K562 (cell line): ENCODE results near the gene AGAP1. TPM values are rescaled to one million over a fixed set of nuclear protein-coding genes. Genes with fewer than 3 reads are reported as not detected.

Experiments used
- DMBX1 ChIP-seq: fragments of 250-450 bp; sonication (Bioruptor Pico); IDR thresholded peaks from 2 replicates; pipeline ENCODE4 v1.8.0; 2022; ENCODE audit warnings: inconsistent platforms, mild to moderate bottlenecking, moderate library complexity, borderline replicate concordance
- GATAD2B ChIP-seq: fragments of 450-650 bp; IDR thresholded peaks from 2 replicates; pipeline ENCODE4 v1.6.1; 2017; ENCODE audit warnings: mild to moderate bottlenecking, borderline replicate concordance
- MCM2 ChIP-seq: fragments of 450-650 bp; IDR thresholded peaks from 2 replicates; pipeline ENCODE4 v1.6.1; 2017; ENCODE audit warnings: low read depth, mild to moderate bottlenecking
- MED1 ChIP-seq: sonication (generic); formaldehyde crosslinking; IDR thresholded peaks from 2 replicates; pipeline ENCODE4 v1.8.1; 2023; ENCODE audit warnings: missing genetic modification reagents, borderline replicate concordance
- NFYB ChIP-seq: IDR thresholded peaks from 2 replicates; pipeline ENCODE4 v1.6.1; 2011; ENCODE audit warnings: mild to moderate bottlenecking, moderate library complexity; ENCODE audit not compliant: insufficient read length; ENCODE audit errors: extremely low read depth
- PBX2 ChIP-seq, 2 experiments: IDR thresholded peaks in 1 of 2; conservative IDR thresholded peaks in 1 of 2; 2 replicates each; pipeline ENCODE4 v1.6.1; 2016; ENCODE audit warnings: low read depth in 2 of 2, mild to moderate bottlenecking in 1 of 2, missing compliant biosample characterization in 1 of 2, missing genetic modification characterization in 1 of 2, moderate library complexity in 1 of 2
- U2AF2 ChIP-seq: fragments of 200-400 bp; formaldehyde crosslinking; optimal IDR thresholded peaks from 2 replicates; pipeline ENCODE3; 2017; ENCODE audit warnings: low read depth, mild to moderate bottlenecking, low read length
- ZNF407 ChIP-seq: fragments of 450-650 bp; IDR thresholded peaks from 2 replicates; pipeline ENCODE4 v1.6.1; 2016; ENCODE audit warnings: low read depth
- ZNF512 ChIP-seq: IDR thresholded peaks from 2 replicates; pipeline ENCODE4 v1.6.1; 2016; ENCODE audit warnings: missing genetic modification characterization, missing compliant biosample characterization
- polyA plus RNA-seq, 8 experiments: library from polyadenylated mRNA; depleted of rRNA in 4 of 8; stranded (reverse) in 5 of 8; unstranded in 3 of 8; fragments of >200 nt; fragmentation: Nextera tagmentation in 2 of 8; fragmentation: Illumina TruSeq in 1 of 8; extraction: Ambion mirVana in 2 of 8; extraction: Trizol in 1 of 8; gene quantifications; 2 replicates each; pipeline versions ENCODE4 v1.2.1 to v1.2.3, GENCODE V29; 2011 to 2014; ENCODE audit warnings: inconsistent platforms in 1 of 8, missing spikeins in 1 of 8
- total RNA-seq, 7 experiments: library from RNA; depleted of rRNA in 6 of 7; stranded (reverse); fragments of >200 nt in 6 of 7; fragmentation: Illumina TruSeq in 2 of 7; extraction: Trizol in 2 of 7; gene quantifications; 2 replicates each; pipeline versions ENCODE4 v1.2.1 to v1.2.3, GENCODE V29; 2011 to 2021; ENCODE audit warnings: low replicate concordance in 1 of 7

The AGAP1 gene
- total and polyA plus RNA-seq, 9 of the 15 experiments (the other 6 are each of a cell fraction or from before 2014, with no cell fraction given), result 1.3 to 24.0 (median 10.6) TPM

- no peak for TF ChIP-seq ZNF407
- no peak for TF ChIP-seq ZNF512 (tag)
- TF ChIP-seq DMBX1, result no peak
- no peak for TF ChIP-seq MED1 (CRISPR knock-in tag)
- no peak for TF ChIP-seq NFYB
- no peak for TF ChIP-seq PBX2 (CRISPR knock-in tag; IDR thresholded peaks at IDR 0.05; ENCODE audit: low read depth)
- no peak for TF ChIP-seq PBX2 (tag; conservative IDR thresholded peaks at IDR 0.05; ENCODE audit: low read depth)
- no peak for TF ChIP-seq GATAD2B
- no peak for TF ChIP-seq U2AF2
- TF ChIP-seq MCM2, result no peak
- TF ChIP-seq, all 486 proteins: peak for 0
Measured at GRCh38 chr2:235925250-235925919, 431.5 kb downstream of the AGAP1 start (continued).
